Activated CD4-positive, CD25-positive, alpha-beta regulatory T cell treated with anti-CD3 and anti-CD28 coated beads, Interleukin-2, amount 50 U/mL, for 16 hours (primary cell): ENCODE data around the gene ZNF385B.
"Not testable (repeated sequence)": the region's sequence is repeated elsewhere in the genome, so short reads cannot be mapped to it uniquely, and the experiment has no call there.

Experiments used
- DNase-seq: peaks from one replicate; pipeline ENCODE4 v3.0.0-alpha.2; 2020; ENCODE audit warnings: low read depth, low spot score

The ZNF385B gene

GRCh38 chr2:179512281-179513035, 349.0 kb downstream of the ZNF385B start:
- DNase-seq, result no peak

DNA sequence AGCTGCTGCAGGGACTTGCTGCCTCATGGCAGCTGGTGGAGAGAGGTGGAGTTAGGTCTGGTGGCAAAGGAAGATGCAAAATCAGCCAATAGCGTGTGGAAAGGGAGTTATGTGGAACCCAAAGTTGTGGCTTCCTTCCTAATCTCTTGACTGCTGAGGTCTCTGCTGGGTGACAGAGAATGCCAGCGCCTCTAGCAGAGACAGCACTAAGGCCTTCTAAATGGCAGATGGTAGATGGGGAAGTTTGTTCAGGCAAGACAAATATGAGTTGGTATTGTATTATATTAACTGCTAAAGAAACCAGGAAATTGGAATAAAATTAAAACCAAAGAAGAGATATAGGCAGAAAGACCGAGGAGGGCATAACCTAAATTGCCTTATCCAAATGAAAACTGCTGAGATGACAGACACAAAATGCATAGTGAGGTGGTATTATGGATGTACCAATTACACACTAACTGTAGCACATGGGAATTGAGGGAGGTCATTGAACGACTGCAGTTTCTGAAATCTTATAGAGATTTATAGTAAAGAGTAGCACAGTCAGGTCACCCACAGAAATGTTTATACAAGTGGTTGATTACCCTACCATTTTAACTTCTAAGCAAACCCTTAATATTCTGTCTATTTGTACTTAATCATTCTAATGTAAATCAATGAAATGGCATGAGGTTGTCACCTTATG, 350.2 kb downstream of the ZNF385B start:
- DNase-seq, result no peak

DNA sequence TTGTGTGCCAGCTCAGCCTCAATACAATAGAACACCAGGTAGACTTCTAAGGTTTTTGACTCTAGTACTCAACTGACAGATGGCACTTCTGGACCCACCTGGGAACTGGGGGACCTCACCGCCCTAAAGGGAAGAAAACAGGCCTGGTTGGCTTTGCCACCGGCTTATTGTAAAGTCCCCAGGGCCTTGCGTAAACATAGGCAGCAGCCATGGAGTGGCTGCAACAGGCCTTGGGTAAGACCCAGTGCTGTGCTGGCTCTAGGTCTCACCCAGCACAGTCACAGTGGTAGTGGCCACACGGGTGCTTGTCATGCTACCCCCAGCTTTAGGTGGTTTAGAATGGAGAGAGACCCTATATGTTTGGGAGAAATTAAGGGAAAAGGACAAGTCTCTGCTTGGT, 366.1 kb downstream of the ZNF385B start:
- no peak for DNase-seq

- no peak for DNase-seq
Measured at GRCh38 chr2:179488563-179488962, 372.8 kb downstream of the ZNF385B start.

DNA sequence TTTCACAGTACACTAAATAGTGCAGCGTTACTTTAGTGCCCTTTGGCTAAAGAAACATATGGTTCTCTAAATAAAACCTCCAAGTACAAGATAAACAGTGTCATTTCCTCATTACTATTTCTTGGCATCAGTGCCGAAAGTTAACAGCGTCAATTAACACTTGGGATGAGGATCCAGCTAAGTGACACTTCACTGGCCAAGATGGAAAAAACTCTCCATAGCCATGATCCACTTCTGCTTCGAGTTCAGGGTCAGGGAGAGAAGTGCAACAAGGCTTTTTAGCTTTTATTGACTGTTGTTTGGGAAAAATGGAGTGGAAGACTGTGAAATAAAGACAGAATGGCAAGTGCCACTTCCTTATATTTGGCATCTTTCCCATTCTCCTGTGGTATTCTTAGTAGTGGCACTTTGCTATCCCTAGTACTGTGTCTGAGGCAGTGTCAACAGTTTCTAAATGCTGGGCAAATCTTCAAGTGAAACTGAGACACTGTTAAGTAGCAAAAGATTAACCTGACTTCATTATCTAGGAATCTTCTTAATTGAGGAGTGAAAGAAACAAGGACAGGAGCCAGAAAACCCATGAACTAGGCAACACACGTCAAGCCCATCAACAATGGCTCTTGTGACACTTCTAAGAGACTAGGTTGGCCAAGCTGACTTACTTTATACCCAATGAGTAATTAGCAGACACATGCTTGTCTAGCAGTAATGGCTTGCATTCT, 374.2 kb downstream of the ZNF385B start:
- DNase-seq, result no peak

DNA sequence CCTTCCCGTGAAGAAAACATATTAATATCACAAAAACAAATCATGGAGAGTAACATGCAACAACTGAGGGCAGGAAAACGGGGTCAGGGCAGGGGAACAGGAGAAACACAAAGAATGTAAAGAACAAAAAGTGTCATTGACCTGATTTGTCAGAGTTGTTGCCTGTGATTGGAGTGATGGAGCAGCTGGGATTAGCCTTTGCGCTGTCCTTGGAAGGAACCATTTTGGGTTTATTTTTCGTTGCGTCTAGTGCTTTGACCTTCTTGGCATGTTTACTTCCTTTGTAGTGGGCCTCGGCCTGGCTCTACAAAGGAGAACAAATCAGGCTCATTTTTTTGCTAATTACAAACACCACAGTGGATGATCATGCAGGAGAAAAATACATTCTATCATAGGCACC, 378.3 kb downstream of the ZNF385B start:
- no peak for DNase-seq

- no peak for DNase-seq
Measured at GRCh38 chr2:179479947-179480346, 381.5 kb downstream of the ZNF385B start.

GRCh38 chr2:179478771-179479170, 382.6 kb downstream of the ZNF385B start:
- DNase-seq, result no peak

DNA sequence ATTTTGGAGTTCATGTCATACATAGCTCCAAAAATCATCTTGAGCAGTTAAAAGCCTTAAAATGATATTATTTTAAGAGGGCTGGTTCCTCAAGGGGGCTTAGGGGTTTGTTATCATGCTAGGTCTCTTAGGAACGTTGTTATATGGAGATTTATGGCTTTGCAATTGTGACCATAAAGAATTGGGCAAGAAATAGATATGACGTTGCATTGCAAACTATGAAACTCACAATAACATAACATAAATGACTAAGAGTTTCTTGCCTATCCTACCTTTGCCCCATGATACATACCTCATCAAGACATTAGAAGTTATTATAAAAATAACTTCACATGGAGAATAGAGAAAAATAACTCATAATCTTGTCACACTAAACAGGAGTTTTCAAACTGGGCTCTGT, 390.4 kb downstream of the ZNF385B start:
- no peak for DNase-seq

DNA sequence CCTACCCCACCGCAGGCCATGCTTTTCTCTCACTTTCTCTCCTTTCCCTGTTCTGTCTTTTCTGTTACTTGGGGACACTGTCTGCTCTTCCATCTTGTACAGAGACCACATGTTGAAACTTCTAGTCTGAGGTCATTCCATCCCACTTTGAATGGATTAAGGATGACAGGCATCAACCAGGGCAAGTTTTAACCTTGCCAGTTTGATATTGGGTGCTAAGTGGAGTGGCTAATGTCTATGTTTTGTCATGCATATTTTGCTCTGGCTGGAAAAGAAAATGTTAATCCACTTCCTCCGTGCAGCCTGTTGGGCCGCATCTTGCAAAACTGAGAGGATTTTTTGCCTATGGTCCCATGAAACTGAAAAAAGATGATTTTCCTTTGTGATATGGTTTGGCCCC, 391.3 kb downstream of the ZNF385B start:
- no peak for DNase-seq

DNA sequence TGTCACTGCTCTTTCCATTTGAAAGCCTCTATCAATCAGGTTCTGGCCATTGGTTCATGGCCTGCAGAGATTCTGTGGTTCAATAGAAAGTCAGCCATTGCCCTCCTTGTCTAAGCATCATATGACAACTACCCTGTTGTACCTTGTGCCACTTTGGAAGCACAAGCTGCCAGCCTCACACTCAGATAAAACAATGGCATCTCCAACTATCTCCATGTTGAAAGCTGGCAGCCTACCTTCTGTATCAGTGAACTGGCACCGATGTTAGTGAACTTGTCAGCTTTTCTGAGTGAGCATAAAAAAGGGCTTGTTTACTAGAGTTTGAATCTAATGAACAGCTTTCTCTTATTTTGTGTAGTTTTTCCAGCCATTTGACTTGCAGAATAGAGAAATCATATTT, 393.5 kb downstream of the ZNF385B start:
- no peak for DNase-seq

GRCh38 chr2:179467111-179467510, 394.3 kb downstream of the ZNF385B start:
- DNase-seq, result no peak

DNA sequence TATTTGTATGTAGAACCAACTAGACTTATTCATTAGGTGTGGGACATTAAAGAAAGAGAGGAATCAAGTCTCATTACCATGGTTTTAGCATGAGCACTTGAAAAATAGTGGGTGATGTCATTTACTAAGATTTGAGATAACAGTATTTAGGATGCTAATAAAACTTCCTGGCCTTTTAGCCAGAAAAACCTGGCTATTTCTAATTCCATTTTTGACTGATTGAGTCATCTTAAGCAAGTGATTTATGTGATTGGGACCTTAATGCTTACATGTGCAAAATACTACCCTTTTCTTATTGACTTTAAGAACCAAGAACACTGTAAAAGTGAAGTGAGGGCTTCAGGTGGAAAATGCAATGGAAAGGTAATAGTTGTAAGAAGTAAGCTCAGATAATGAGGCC, 400.0 kb downstream of the ZNF385B start:
- DNase-seq, result no peak

- no peak for DNase-seq
Measured at GRCh38 chr2:179460181-179460929, 401.1 kb downstream of the ZNF385B start.

- DNase-seq, result not testable (repeated sequence)
Measured at GRCh38 chr2:179458113-179458512, 403.3 kb downstream of the ZNF385B start.

- DNase-seq, result no peak
Measured at GRCh38 chr2:179455824-179456223, 405.6 kb downstream of the ZNF385B start.

- no peak for DNase-seq
Measured at GRCh38 chr2:179455172-179455524, 406.3 kb downstream of the ZNF385B start.

DNA sequence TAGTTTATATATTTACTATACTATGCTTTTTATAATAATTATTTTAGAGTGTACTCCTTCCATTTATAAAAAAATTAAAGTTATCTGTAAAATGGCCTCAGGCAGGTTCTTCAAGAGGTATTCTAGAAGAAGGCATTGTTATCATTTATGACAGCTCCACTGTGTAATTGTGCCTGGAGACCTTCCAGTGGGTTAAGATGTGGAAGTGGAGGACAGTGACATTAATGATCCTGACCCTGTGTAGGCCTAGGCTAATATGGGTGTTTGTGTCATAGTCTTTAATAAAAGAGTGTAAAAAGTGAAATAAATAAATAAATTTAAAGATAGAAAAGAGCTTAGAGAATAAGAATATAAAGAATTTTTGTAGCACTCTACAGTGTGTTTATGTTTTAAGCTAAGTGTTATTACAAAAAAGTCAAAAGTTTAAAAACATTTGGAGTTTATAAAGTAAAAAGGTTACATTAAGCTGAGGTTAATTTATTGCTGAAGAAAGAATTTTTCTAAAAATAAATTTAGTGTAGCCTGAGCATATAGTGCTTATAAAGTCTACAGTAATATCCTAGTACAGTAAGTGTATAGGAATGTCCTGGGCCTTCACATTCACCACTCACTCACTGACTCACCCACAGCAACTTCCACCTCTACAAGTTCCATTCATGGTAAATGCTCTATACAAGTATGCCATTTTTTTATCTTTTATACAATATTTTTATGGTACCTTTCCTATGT, 406.8 kb downstream of the ZNF385B start:
- no peak for DNase-seq

- no peak for DNase-seq
Measured at GRCh38 chr2:179449010-179449409, 412.4 kb downstream of the ZNF385B start.

DNA sequence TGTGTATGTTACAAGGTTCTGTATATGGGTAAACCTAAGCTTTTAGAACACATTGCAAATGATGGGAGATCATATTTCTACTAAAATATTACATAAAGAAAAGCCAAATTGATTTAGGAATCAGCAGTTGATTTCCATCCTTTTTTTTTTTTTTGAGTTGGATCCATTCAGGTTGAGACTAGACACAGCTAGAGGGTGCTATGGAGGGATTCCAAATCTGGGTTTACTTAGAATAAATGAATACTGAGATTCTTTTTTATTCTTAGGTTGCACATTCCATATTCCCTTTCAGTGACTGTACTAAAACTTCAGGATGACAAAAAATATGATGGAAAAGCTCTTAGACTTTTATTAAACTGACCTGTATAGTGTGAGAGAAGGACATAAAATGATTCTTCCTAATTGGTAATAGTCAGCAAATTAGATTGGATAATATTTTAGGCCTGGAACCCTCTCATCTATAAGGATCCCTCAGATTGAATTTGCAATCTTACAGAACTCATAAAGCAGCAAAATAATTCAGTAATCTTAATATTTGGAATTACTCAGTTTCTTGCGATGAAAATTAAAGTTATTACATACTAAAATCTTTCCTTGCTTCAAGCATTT, 413.5 kb downstream of the ZNF385B start:
- DNase-seq, result no peak

GRCh38 chr2:179447421-179447820, 414.0 kb downstream of the ZNF385B start:
- DNase-seq, result no peak
